Neural progenitor cell (in vitro differentiated cells): ENCODE data around the gene PPFIA2. TPM values are rescaled to one million over a fixed set of nuclear protein-coding genes. Genes with fewer than 3 reads are reported as not detected.

Experiments used
- DNase-seq: peaks from one replicate; pipeline ENCODE4 v3.0.0-alpha.2; 2016; ENCODE audit warnings: low spot score
- H2AFZ ChIP-seq: fragments of 200-600 bp; sonication (generic); replicated peaks from 2 replicates; pipeline ENCODE4 v1.6.1; 2016; ENCODE audit warnings: antibody characterized with exemption
- H3F3A ChIP-seq: fragments of 200-600 bp; sonication (generic); 2 replicates; pipeline ENCODE4 v1.6.1; 2016; ENCODE audit warnings: antibody characterized with exemption, low read depth
- H3K27ac ChIP-seq: fragments of 200-600 bp; sonication (generic); 2 replicates; pipeline ENCODE4 v1.5.1; 2016; ENCODE audit warnings: mild to moderate bottlenecking
- H3K27me3 ChIP-seq: fragments of 200-600 bp; sonication (generic); 2 replicates; pipeline ENCODE4 v1.6.1; 2016; ENCODE audit warnings: mild to moderate bottlenecking, moderate library complexity
- H3K36me3 ChIP-seq: fragments of 200-600 bp; sonication (generic); 2 replicates; pipeline ENCODE4 v1.5.1; 2016
- H3K4me1 ChIP-seq: fragments of 200-600 bp; sonication (generic); 2 replicates; pipeline ENCODE4 v1.6.1; 2016; ENCODE audit warnings: mixed run types
- H3K4me2 ChIP-seq: fragments of 200-600 bp; sonication (generic); 2 replicates; pipeline ENCODE4 v1.6.1; 2016
- H3K4me3 ChIP-seq: fragments of 200-600 bp; sonication (generic); 2 replicates; pipeline ENCODE4 v1.5.1; 2016
- H3K79me2 ChIP-seq: fragments of 200-600 bp; sonication (generic); 2 replicates; pipeline ENCODE4 v1.6.1; 2016; ENCODE audit warnings: low read depth
- H3K9ac ChIP-seq: fragments of 200-600 bp; sonication (generic); 2 replicates; pipeline ENCODE4 v1.6.1; 2016
- H3K9me3 ChIP-seq: fragments of 200-600 bp; sonication (generic); 2 replicates; pipeline ENCODE4 v1.5.1; 2016; ENCODE audit warnings: low read depth
- H4K20me1 ChIP-seq: fragments of 200-600 bp; sonication (generic); 2 replicates; pipeline ENCODE4 v1.6.1; 2016; ENCODE audit warnings: low read depth
- H3K27ac Mint-ChIP-seq: 3 replicates; pipeline ENCODE4 v1.8.0; 2021; ENCODE audit warnings: mixed read lengths
- H3K27me3 Mint-ChIP-seq: 2 replicates; pipeline ENCODE4 v1.8.0; 2022; ENCODE audit warnings: low read depth, mild to moderate bottlenecking, inconsistent platforms, moderate library complexity, mixed read lengths; ENCODE audit not compliant: insufficient read depth
- H3K36me3 Mint-ChIP-seq: 3 replicates; pipeline ENCODE4 v1.8.0; 2021; ENCODE audit warnings: mixed read lengths
- H3K4me1 Mint-ChIP-seq: 3 replicates; pipeline ENCODE4 v1.8.0; 2021; ENCODE audit warnings: mixed read lengths
- H3K4me3 Mint-ChIP-seq: 3 replicates; pipeline ENCODE4 v1.8.0; 2021; ENCODE audit warnings: mild to moderate bottlenecking, moderate library complexity, mixed read lengths
- H3K9me3 Mint-ChIP-seq: 3 replicates; pipeline ENCODE4 v1.8.0; 2020; ENCODE audit warnings: mixed read lengths
- EZH2 ChIP-seq: fragments of 200-600 bp; sonication (generic); IDR thresholded peaks from 2 replicates; pipeline ENCODE4 v1.6.1; 2017; ENCODE audit warnings: antibody characterized with exemption, mild to moderate bottlenecking, moderate library complexity
- EZH2phosphoT487 ChIP-seq: fragments of 200-600 bp; sonication (generic); IDR thresholded peaks from 2 replicates; pipeline ENCODE4 v1.6.1; 2017; ENCODE audit warnings: antibody characterized with exemption
- total RNA-seq: library from RNA; depleted of rRNA; stranded (reverse); fragments of >200 nt; gene quantifications from 2 replicates; pipeline ENCODE4 v1.2.3, GENCODE V29; 2015; ENCODE audit warnings: low replicate concordance
- TF ChIP-seq, protein P1 (sequence below): fragments of 200-600 bp; sonication (generic); IDR thresholded peaks from 2 replicates; pipeline ENCODE4 v1.5.1; 2017; ENCODE audit warnings: antibody characterized with exemption, mild to moderate bottlenecking

The PPFIA2 gene
- total RNA-seq, 1 donor from 2014 or later = 1.4 TPM

DNA sequence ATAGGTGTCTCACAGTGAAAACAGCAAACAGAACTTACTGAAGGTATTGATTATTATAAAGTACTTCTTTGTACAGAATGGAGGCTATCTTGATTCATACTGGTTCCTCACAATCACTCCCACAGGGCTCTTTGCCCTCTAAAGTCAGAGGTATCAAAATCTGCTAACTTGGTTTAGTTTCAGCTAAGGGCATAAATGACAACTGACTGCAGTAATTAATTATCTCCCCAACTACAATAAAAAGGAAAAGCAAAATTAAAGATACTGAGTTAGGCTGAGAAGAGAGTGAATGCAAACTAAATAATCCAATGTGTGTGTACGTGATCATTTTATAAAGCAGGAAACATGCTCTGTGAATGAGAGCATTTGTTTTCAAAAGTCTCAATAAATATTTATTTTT, 342.6 kb downstream of the PPFIA2 start:
- DNase-seq = no peak
- H3K4me1 ChIP-seq = no peaks in the 10 kb centered on the region
- no peaks in the 10 kb centered on the region for H3K27me3 ChIP-seq
- no peaks in the 10 kb centered on the region for H3K27me3 Mint-ChIP-seq
- no peaks in the 10 kb centered on the region for H3K9me3 ChIP-seq
- H3K36me3 ChIP-seq = no peaks in the 10 kb centered on the region
- H3K9ac ChIP-seq = no peak overlapping the region
- H3F3A ChIP-seq = no peaks in the 10 kb centered on the region
- H3K27ac Mint-ChIP-seq = no peak overlapping the region
- H3K27ac ChIP-seq = no peak overlapping the region
- H3K4me1 Mint-ChIP-seq = no peaks in the 10 kb centered on the region
- no peak overlapping the region for H3K4me3 ChIP-seq
- no peak overlapping the region for H3K4me2 ChIP-seq
- no peaks in the 10 kb centered on the region for H4K20me1 ChIP-seq
- H3K4me3 Mint-ChIP-seq = no peak overlapping the region
- H3K9me3 Mint-ChIP-seq = peaks cover 5% of the 10 kb centered on the region
- no peaks in the 10 kb centered on the region for H3K36me3 Mint-ChIP-seq
- no peak overlapping the region for H2AFZ ChIP-seq
- TF ChIP-seq EZH2 (no peak), EZH2phosphoT487 (no peak)
- TF ChIP-seq, protein P1, sequence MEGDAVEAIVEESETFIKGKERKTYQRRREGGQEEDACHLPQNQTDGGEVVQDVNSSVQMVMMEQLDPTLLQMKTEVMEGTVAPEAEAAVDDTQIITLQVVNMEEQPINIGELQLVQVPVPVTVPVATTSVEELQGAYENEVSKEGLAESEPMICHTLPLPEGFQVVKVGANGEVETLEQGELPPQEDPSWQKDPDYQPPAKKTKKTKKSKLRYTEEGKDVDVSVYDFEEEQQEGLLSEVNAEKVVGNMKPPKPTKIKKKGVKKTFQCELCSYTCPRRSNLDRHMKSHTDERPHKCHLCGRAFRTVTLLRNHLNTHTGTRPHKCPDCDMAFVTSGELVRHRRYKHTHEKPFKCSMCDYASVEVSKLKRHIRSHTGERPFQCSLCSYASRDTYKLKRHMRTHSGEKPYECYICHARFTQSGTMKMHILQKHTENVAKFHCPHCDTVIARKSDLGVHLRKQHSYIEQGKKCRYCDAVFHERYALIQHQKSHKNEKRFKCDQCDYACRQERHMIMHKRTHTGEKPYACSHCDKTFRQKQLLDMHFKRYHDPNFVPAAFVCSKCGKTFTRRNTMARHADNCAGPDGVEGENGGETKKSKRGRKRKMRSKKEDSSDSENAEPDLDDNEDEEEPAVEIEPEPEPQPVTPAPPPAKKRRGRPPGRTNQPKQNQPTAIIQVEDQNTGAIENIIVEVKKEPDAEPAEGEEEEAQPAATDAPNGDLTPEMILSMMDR = no peak
- H3K79me2 ChIP-seq = no peaks in the 10 kb centered on the region

DNA sequence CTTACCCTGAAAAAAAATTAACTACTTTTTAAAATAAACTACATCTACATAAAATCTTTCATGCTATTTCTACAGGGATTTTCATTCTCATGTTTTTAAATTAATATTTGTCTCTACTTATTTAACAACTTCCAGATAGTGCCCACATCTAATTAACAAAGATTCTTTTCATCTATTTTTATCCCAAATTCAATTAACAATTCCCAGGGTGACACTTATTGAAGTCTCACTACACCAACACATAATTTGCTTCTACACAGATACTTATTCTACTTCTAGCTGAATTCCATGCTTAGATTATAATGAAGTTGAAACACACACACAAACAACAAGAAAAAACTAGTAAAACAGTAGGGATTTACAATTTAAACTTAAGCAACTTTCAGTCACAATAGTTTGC, 344.7 kb downstream of the PPFIA2 start:
- Mint-ChIP-seq H3K36me3 (no peaks in the 10 kb centered on the region), H3K9me3 (no peaks in the 10 kb centered on the region), H3K4me3 (no peak overlapping the region), H3K4me1 (no peaks in the 10 kb centered on the region), H3K27ac (no peak overlapping the region), H3K27me3 (no peaks in the 10 kb centered on the region)
- H3K9ac ChIP-seq = no peak overlapping the region
- no peaks in the 10 kb centered on the region for H4K20me1 ChIP-seq
- TF ChIP-seq EZH2phosphoT487 (no peak), EZH2 (no peak)
- TF ChIP-seq, protein P1 = no peak
- no peak overlapping the region for H3K4me2 ChIP-seq
- no peak overlapping the region for H3K27ac ChIP-seq
- no peaks in the 10 kb centered on the region for H3K79me2 ChIP-seq
- no peaks in the 10 kb centered on the region for H3F3A ChIP-seq
- no peaks in the 10 kb centered on the region for H3K9me3 ChIP-seq
- H2AFZ ChIP-seq = no peak overlapping the region
- H3K36me3 ChIP-seq = no peaks in the 10 kb centered on the region
- H3K4me3 ChIP-seq = no peak overlapping the region
- no peak for DNase-seq
- H3K27me3 ChIP-seq = no peaks in the 10 kb centered on the region
- H3K4me1 ChIP-seq = no peaks in the 10 kb centered on the region

DNA sequence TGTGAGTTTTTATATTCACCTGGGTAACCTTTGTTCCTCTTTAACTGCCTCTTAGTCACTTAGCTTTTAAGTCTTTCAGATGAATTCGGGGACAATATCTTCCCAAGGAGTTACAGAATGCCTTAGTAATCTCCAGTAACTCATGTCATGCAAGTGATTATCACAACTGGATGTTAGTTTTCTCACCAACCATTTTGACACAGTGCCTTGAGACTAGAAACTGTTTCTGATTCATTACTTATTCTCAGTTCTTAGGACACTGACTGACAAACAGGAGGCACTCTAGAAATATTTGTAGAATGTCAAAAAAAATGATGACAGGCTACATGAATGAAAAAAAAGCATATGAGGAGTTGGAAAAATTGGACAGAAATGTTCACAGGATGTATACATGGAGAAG, 346.2 kb downstream of the PPFIA2 start:
- no peaks in the 10 kb centered on the region for H4K20me1 ChIP-seq
- H3K27ac Mint-ChIP-seq = no peak overlapping the region

More for the DNA sequence above, 346.2 kb downstream of the PPFIA2 start:
- H3K4me3 Mint-ChIP-seq = no peak overlapping the region
- Histone ChIP-seq H3K27ac (no peak overlapping the region), H3F3A (no peaks in the 10 kb centered on the region), H3K27me3 (no peaks in the 10 kb centered on the region), H3K36me3 (no peaks in the 10 kb centered on the region), H3K9me3 (no peaks in the 10 kb centered on the region), H2AFZ (no peak overlapping the region), H3K79me2 (no peaks in the 10 kb centered on the region), H3K4me2 (no peak overlapping the region), H3K9ac (no peak overlapping the region), H3K4me1 (no peaks in the 10 kb centered on the region), H3K4me3 (no peak overlapping the region)
- H3K9me3 Mint-ChIP-seq = no peaks in the 10 kb centered on the region
- TF ChIP-seq, protein P1 = no peak
- TF ChIP-seq EZH2phosphoT487 (no peak), EZH2 (no peak)
- no peak for DNase-seq
- H3K36me3 Mint-ChIP-seq = no peaks in the 10 kb centered on the region
- H3K4me1 Mint-ChIP-seq = no peaks in the 10 kb centered on the region
- H3K27me3 Mint-ChIP-seq = no peaks in the 10 kb centered on the region
